Ishikawa (cell line): ENCODE results near the gene ELFN1.

Source experiments
- CREB1 ChIP-seq: IDR thresholded peaks from 2 replicates; pipeline ENCODE4 v1.6.1; 2012; ENCODE audit warnings: low read depth
- EGR1 ChIP-seq: IDR thresholded peaks from 2 replicates; pipeline ENCODE4 v1.6.1; 2012
- EP300 ChIP-seq: IDR thresholded peaks from 2 replicates; pipeline ENCODE4 v1.6.1; 2012; ENCODE audit warnings: borderline replicate concordance
- MAX ChIP-seq: IDR thresholded peaks from 2 replicates; pipeline ENCODE4 v1.6.1; 2012
- NFIC ChIP-seq: IDR thresholded peaks from 2 replicates; pipeline ENCODE4 v1.6.1; 2012
- RAD21 ChIP-seq: IDR thresholded peaks from 2 replicates; pipeline ENCODE4 v1.6.1; 2012; ENCODE audit warnings: low read depth
- REST ChIP-seq: IDR thresholded peaks from 2 replicates; pipeline ENCODE4 v1.6.1; 2012; ENCODE audit warnings: low read depth, mild to moderate bottlenecking
- TEAD4 ChIP-seq: IDR thresholded peaks from 2 replicates; pipeline ENCODE4 v1.6.1; 2012
- YY1 ChIP-seq: IDR thresholded peaks from 2 replicates; pipeline ENCODE4 v1.6.1; 2012; ENCODE audit warnings: low read depth
- ZBTB7A ChIP-seq: IDR thresholded peaks from 2 replicates; pipeline ENCODE4 v1.6.1; 2012; ENCODE audit warnings: low read depth

- TF ChIP-seq MAX (no peak), NFIC (no peak), EP300 (no peak), RAD21 (no peak), REST (no peak), CREB1 (no peak), ZBTB7A (no peak), TEAD4 (no peak), EGR1 (no peak), YY1 (no peak)
Observed at GRCh38 chr7:1777122-1777521, 107.0 kb downstream of the ELFN1 start.
